Measurements from ENCODE around the gene HINFP.

HINFP gene

DNA sequence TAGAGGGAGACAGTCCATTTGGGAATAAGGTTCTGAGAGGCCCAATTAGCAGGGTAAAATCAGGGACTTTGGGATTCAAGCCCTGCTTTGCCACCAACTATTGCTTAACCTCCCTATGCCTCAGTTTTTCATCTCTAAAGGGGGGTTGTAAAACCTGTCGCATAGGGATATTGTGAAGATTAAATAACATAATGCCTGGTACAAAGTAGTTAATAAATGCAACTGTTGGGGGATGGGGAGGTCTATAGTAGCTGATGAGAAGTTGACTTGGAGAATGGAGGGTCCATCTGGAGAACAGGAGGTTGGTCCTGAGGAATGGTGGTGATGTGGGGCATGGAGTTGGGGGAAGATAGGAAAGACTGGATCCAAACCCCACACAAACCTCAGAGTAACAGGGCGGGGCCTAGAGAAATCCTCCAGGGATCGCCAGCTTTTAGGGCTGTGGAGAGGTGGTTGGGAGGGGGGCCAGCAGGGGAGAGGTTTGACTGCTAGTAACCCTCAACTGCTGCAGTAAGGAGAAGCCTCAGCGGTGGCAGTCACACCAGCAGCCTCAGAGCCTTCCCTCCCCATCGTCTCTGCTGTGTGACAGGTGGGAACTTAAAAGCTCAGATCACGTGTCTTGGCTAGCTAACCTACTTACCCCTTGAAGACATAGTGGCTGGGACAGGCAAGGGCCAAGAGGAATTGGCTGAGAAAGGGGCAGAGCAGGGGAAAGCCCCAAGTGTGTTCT lies 26.4 kb downstream of the HINFP start:
- H3K27ac Mint-ChIP-seq = no peak overlapping the region
- DNase-seq = peak; percentile 27
- CTCF ChIA-PET = interaction anchor here (1.3 to 1.5 kb wide), 3 partner anchors 21 to 58 kb away, joined by 3 to 5 read pairs (median 3); partner anchors contain the start of gene CBL
- no peaks in the 10 kb centered on the region for H3K9me3 Mint-ChIP-seq
- peak overlapping the region; percentile 42 for H3K4me3 Mint-ChIP-seq
- peaks cover 17% of the 10 kb centered on the region for H3K4me1 Mint-ChIP-seq
- no peaks in the 10 kb centered on the region for H3K36me3 Mint-ChIP-seq
- H3K27me3 Mint-ChIP-seq = peaks cover 86% of the 10 kb centered on the region

DNA sequence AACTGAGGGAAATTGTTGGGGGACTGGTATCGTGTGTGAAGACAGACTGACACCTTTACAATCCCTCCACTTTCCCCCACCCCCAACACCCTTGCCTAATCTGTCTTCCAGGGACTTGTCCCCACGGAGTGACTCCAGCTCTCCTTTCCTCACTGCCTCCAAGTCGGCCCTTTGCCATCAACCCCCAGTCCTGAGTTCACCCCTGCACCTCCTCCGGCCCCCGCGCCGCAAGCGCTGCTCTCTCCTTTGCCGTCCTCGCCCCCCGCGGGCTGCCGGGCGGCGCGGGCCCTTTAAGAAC lies 27.3 kb downstream of the HINFP start:
- CTCF ChIA-PET = interaction anchor here (1.1 to 1.5 kb wide), 3 partner anchors 48 to 92 kb away, joined by 3 to 5 read pairs (median 3); partner anchors contain the start of gene CBL
- peaks cover 17% of the 10 kb centered on the region for H3K4me1 Mint-ChIP-seq
- no peaks in the 10 kb centered on the region for H3K36me3 Mint-ChIP-seq
- peak overlapping the region; percentile 71 for H3K4me3 Mint-ChIP-seq
- no peaks in the 10 kb centered on the region for H3K9me3 Mint-ChIP-seq
- no peak for DNase-seq
- H3K27ac Mint-ChIP-seq = no peak overlapping the region
- H3K27me3 Mint-ChIP-seq = peaks cover 85% of the 10 kb centered on the region

DNA sequence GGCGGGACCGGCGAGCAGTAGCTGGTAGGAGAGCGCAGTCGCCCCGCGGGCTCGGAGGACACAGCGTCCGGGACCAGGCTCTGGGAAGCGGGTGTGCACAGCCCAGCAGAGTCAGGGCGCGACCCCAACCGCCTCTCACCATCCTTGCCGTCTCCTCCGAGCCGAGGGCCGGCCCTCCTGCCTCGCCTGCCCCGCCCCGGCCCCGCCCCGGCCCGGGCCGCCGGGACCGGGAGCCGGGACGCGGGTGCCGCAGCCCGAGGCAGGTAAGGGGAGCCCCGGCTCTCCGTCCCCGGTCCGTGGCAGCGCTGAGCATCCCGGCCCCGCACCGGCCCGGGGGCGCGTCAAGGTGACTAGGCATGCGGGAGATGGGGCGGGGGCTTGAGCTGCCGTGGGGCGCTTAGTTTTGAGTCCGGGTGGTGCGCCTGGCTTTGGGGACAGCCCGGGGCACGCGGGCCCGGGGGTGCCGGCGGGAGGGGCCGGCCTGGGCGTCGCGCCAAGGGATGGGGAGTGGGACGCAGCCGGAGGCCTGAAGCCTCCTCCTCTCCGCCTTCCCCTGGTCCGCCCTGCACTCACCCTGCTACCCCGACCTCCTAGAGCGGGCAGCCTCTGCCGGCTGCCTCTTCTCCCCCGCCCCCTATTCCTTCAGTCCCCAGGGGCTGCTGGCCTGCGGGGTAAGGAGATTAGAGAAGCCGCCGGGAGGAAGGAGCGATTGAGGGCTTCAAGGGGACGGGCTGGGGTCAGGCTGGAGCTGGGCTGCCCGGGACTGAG lies 27.8 kb downstream of the HINFP start, which contains the start of gene ABCG4:
Gene ABCG4 (plus strand): TSS at position 35 of the 768 bp plus-strand sequence. CDS start 914 bp downstream, outside the sequence.
- Mint-ChIP-seq H3K9me3 (no peaks in the 10 kb centered on the region), H3K27ac (no peak within 1 kb of the TSS), H3K4me1 (peaks cover 17% of the 10 kb centered on the region), H3K36me3 (no peaks in the 10 kb centered on the region), H3K4me3 (peak within 1 kb of the TSS; percentile 71), H3K27me3 (peaks cover 87% of the 10 kb centered on the region)
- DNase-seq = peak; percentile 57
- CTCF ChIA-PET = interaction anchor here (1.1 to 1.5 kb wide), 3 partner anchors 47 to 92 kb away, joined by 3 to 5 read pairs (median 3); partner anchors contain the start of gene CBL

DNA sequence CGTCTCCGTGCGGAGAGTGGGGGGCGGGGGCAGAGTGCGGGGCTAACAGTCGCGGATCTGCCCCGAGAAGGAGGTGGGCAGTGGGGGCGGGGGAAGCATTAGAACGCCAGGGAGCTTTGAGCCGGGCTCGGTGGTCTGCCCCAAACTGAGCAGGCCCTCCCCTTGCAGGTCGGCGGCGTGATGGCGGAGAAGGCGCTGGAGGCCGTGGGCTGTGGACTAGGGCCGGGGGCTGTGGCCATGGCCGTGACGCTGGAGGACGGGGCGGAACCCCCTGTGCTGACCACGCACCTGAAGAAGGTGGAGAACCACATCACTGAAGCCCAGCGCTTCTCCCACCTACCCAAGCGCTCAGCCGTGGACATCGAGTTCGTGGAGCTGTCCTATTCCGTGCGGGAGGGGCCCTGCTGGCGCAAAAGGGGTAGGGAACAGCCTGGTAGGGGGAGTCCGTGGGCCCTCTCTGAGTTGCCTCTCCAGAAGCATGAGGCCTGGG lies 28.5 kb downstream of the HINFP start:
- Mint-ChIP-seq H3K4me3 (peak overlapping the region; percentile 21), H3K36me3 (no peaks in the 10 kb centered on the region), H3K27me3 (peaks cover 88% of the 10 kb centered on the region), H3K27ac (no peak overlapping the region), H3K9me3 (no peaks in the 10 kb centered on the region), H3K4me1 (peaks cover 17% of the 10 kb centered on the region)
- CTCF ChIA-PET = interaction anchor here (1.3 kb wide), 1 partner anchor 19 kb away, joined by 5 read pairs; no protein-coding TSS in a partner anchor
- DNase-seq = no peak

DNA sequence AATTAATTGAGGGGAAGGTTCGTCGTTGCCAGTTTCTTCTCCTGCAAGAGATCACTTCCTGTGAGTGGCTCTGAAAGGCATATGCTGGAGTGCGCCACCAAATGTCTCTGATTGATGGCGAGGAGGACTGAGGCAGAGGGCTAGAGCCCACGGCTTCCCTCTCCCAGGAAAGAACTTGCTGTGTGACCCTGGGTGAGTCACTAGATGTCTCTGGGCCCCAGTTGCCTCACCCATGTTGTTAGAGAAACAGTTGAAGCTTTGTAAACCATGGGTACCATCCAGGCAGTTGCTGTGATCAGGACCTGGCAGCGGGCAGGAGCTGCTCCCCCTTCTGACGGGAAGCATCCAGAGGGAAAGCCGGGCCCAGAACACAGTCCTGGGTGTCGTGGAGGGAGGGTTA lies 30.7 kb downstream of the HINFP start:
- no peaks in the 10 kb centered on the region for H3K9me3 Mint-ChIP-seq
- no peak overlapping the region for H3K4me3 Mint-ChIP-seq
- no peaks in the 10 kb centered on the region for H3K36me3 Mint-ChIP-seq
- no peak overlapping the region for H3K27ac Mint-ChIP-seq
- no peak for DNase-seq
- CTCF ChIA-PET = interaction anchor here (0.6 to 3.2 kb wide), 5 partner anchors 10 to 529 kb away, joined by 3 to 12 read pairs (median 3); no protein-coding TSS in a partner anchor
- peaks cover 21% of the 10 kb centered on the region for H3K4me1 Mint-ChIP-seq
- peaks cover 95% of the 10 kb centered on the region for H3K27me3 Mint-ChIP-seq

DNA sequence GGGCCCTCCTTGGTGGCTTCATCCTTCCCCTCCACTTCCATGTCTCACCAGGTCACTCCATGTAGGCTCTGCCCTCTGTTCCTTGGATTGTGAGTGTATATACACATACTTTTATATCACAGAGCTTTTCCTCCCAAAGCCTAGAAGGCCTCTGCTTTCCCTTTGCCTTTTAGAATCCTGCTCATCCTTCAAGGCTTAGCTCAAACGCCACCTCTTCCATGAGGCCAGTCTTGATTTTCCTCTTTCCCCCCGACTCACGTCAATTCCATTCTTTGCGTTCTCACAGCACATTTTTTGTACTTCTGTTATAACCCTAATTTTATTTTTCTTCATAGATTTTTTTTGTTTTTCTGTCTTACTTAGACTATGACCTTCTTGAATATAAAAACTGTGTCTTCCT lies 31.2 kb downstream of the HINFP start:
- Mint-ChIP-seq H3K36me3 (no peaks in the 10 kb centered on the region), H3K4me1 (peaks cover 17% of the 10 kb centered on the region), H3K27me3 (peaks cover 91% of the 10 kb centered on the region), H3K9me3 (no peaks in the 10 kb centered on the region), H3K27ac (no peak overlapping the region), H3K4me3 (no peak overlapping the region)
- no peak for DNase-seq
- CTCF ChIA-PET = interaction anchor here (1.2 to 3.2 kb wide), 5 partner anchors 8 to 48 kb away, joined by 3 to 12 read pairs (median 3); no protein-coding TSS in a partner anchor

DNA sequence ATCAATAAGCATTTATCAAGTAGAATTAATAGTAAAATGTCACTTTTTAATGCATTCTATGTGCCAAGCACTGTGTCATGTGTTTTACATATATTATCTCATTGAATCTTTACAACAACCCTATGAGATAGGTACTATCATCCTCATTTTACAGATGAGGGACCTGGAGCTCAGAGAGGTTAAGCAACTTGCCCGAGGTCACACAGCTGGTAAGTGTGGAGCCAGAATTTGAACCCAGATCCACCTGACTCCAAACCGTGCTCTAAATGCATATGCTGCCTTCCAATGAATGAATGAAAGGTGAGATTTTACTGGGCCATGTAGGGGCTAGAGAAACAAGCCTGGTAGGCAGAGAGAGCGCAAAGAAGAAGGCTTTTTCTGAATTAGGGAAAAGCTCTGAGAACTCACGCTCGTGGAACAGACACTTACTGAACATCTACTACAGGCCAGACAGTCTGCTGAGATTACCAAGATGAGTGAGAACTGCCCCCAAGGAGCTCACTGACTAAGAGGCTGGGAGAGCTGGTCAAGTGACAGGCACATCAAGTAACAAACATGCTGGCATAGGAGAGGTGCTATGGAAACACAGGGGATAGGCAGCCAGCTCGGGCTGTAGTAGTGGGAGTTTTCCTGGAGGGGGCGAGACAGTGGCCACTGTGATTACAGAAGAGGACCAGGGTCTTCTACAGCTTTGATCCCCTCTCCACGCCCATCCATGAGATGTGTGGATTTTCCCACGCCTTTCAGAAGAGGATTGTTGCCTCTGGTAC lies 31.9 kb downstream of the HINFP start:
- no peaks in the 10 kb centered on the region for H3K9me3 Mint-ChIP-seq
- CTCF ChIA-PET = interaction anchor here (1.2 to 3.2 kb wide), 4 partner anchors 8 to 48 kb away, joined by 3 to 12 read pairs (median 4); no protein-coding TSS in a partner anchor
- peaks cover 12% of the 10 kb centered on the region for H3K4me1 Mint-ChIP-seq
- H3K27ac Mint-ChIP-seq = no peak overlapping the region
- H3K36me3 Mint-ChIP-seq = no peaks in the 10 kb centered on the region
- H3K27me3 Mint-ChIP-seq = peaks cover 90% of the 10 kb centered on the region
- DNase-seq = no peak
- no peak overlapping the region for H3K4me3 Mint-ChIP-seq

DNA sequence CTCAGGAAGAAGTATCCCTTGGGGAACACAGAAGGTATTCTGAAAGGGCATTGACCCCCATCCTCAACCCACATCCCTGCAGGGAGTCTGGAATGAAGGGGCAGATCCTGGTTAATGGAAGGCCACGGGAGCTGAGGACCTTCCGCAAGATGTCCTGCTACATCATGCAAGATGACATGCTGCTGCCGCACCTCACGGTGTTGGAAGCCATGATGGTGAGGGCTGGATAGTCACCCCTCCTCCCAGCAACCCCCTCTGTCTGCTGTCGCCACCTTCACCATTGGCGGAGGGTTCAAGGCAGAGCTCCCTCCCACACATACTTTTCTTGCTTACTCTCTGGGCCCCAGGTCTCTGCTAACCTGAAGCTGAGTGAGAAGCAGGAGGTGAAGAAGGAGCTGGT lies 32.8 kb downstream of the HINFP start:
- Mint-ChIP-seq H3K9me3 (no peaks in the 10 kb centered on the region), H3K4me1 (peaks cover 6% of the 10 kb centered on the region), H3K27me3 (peaks cover 86% of the 10 kb centered on the region), H3K36me3 (no peaks in the 10 kb centered on the region), H3K27ac (no peak overlapping the region), H3K4me3 (no peak overlapping the region)
- DNase-seq = no peak
- CTCF ChIA-PET = interaction anchor here (0.7 to 3.2 kb wide), 3 partner anchors 12 to 42 kb away, joined by 3 to 12 read pairs (median 4); no protein-coding TSS in a partner anchor

DNA sequence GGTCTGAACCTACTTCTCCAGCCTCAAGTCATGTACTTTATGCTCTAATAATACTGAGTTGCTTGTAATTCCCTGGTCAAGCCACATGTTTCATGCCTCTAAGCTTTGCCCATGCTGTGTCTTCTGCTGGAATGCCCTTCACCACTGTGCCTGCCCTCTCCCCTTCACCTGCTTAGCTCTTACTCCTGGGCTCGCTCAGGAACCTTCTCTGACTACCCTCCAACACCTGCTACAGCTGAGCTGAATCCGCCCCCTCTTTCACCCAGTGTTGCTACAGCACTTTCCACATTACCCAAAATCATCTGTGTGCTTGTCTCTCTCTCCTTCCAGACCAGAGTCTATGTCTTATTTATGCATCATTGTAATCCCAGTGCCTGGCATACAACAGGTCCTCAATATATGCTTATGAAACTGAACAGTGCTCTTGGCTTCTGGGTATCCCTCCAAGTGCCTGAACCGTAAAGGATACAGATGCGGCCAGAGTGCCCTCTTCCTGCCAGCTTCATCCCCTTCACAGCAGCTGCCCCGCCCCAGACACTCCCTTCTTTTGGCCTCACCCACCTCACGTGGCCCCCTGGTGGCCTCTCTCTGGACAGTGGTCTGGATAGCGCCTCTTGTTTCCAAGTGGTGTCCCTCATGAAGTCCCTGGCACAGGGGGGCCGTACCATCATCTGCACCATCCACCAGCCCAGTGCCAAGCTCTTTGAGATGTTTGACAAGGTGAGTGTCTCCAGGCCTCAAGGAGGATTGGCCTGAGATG lies 34.5 kb downstream of the HINFP start:
- no peak for DNase-seq
- no peaks in the 10 kb centered on the region for H3K36me3 Mint-ChIP-seq
- H3K4me1 Mint-ChIP-seq = peaks cover 4% of the 10 kb centered on the region
- H3K27me3 Mint-ChIP-seq = peaks cover 78% of the 10 kb centered on the region
- H3K4me3 Mint-ChIP-seq = no peak overlapping the region
- CTCF ChIA-PET = interaction anchor here (0.6 to 1.6 kb wide), 3 partner anchors 10 to 41 kb away, joined by 3 to 5 read pairs (median 3); no protein-coding TSS in a partner anchor
- H3K9me3 Mint-ChIP-seq = no peaks in the 10 kb centered on the region
- H3K27ac Mint-ChIP-seq = no peak overlapping the region

DNA sequence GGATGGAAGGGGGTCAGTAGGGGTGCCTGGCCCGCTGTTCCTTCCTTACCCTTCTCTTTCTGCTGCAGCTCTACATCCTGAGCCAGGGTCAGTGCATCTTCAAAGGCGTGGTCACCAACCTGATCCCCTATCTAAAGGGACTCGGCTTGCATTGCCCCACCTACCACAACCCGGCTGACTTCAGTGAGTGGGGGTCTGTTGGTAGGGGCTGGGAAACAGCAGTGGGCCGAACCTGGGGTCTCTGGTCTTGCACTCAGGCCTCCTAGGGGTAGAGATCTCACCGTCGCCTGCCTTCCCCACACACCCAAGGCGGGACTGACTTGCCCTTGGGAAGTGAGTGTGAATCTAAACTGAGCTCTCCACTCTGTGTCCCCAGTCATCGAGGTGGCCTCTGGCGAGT lies 35.1 kb downstream of the HINFP start:
- no peak overlapping the region for H3K4me3 Mint-ChIP-seq
- no peaks in the 10 kb centered on the region for H3K36me3 Mint-ChIP-seq
- H3K4me1 Mint-ChIP-seq = peaks cover 4% of the 10 kb centered on the region
- H3K9me3 Mint-ChIP-seq = no peaks in the 10 kb centered on the region
- no peak for DNase-seq
- CTCF ChIA-PET = interaction anchor here (0.6 to 1.6 kb wide), 2 partner anchors 11 to 39 kb away, joined by 3 to 5 read pairs; no protein-coding TSS in a partner anchor
- no peak overlapping the region for H3K27ac Mint-ChIP-seq
- H3K27me3 Mint-ChIP-seq = peaks cover 72% of the 10 kb centered on the region

DNA sequence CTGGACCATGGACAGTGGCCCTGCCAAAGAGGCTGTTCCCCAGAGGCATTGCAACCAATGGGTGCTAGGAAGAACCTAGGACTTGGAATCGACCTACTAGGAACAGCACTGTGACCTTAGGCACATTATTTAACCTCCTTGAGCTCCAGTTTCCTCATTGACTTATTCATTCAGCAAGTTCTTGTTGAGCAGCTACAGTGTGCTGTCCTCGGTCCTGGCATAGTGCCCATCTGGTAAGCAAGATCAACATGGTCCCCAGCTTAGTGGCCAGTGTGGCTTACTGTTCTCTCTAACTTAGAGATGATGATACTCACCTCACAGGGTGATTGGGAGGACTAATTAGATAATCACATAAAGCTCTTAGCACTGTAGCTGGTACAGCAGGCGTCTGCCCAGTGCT lies 35.7 kb downstream of the HINFP start:
- Mint-ChIP-seq H3K27ac (no peak overlapping the region), H3K4me1 (peaks cover 4% of the 10 kb centered on the region), H3K27me3 (peaks cover 72% of the 10 kb centered on the region), H3K36me3 (no peaks in the 10 kb centered on the region), H3K9me3 (no peaks in the 10 kb centered on the region), H3K4me3 (no peak overlapping the region)
- DNase-seq = no peak
- CTCF ChIA-PET = interaction anchor here (1.6 kb wide), 1 partner anchor 12 kb away, joined by 5 read pairs; no protein-coding TSS in a partner anchor

DNA sequence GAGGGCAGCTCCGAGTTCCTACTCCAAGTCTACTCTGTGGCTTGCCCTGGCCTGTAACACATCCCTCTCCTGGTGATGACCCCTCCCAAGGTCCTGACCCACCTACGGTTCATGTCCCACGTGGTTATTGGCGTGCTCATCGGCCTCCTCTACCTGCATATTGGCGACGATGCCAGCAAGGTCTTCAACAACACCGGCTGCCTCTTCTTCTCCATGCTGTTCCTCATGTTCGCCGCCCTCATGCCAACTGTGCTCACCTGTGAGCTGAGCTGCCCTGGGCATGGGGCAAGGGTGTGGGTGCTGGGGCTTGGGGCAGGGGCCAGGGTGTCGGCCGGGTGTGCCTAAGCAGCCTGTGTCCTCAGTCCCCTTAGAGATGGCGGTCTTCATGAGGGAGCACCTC lies 37.1 kb downstream of the HINFP start:
- peaks cover 4% of the 10 kb centered on the region for H3K4me1 Mint-ChIP-seq
- no peak overlapping the region for H3K27ac Mint-ChIP-seq
- H3K27me3 Mint-ChIP-seq = peaks cover 70% of the 10 kb centered on the region
- DNase-seq = no peak
- no peaks in the 10 kb centered on the region for H3K9me3 Mint-ChIP-seq
- CTCF ChIA-PET = no interaction called here
- H3K36me3 Mint-ChIP-seq = no peaks in the 10 kb centered on the region
- no peak overlapping the region for H3K4me3 Mint-ChIP-seq

DNA sequence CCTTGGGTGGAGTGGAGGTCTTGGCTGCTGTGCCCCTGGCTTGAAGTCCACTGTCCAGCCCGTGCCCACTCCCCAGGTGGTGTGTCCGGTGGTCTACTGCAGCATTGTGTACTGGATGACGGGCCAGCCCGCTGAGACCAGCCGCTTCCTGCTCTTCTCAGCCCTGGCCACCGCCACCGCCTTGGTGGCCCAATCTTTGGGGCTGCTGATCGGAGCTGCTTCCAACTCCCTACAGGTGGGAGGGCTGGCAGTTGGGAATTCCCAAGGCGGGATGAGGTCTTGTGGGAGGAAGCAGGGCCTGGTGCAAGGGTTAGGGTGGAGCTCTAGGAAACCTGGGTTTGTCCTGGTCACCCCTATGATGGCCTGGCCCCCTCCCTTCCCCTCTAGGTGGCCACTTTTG lies 38.8 kb downstream of the HINFP start:
- CTCF ChIA-PET = interaction anchor here (0.8 to 1.4 kb wide), 3 partner anchors 9 to 53 kb away, joined by 3 to 5 read pairs (median 3); partner anchors contain the start of gene C2CD2L
- Mint-ChIP-seq H3K4me3 (no peak overlapping the region), H3K27me3 (peaks cover 55% of the 10 kb centered on the region), H3K27ac (no peak overlapping the region), H3K9me3 (no peaks in the 10 kb centered on the region), H3K4me1 (peaks cover 4% of the 10 kb centered on the region), H3K36me3 (no peaks in the 10 kb centered on the region)
- DNase-seq = no peak

All from activated naive CD4-positive, alpha-beta T cell treated with anti-CD3 and anti-CD28 coated beads, Interleukin-2, amount 10 ng/mL, durations not matched to agents 7 days and 5 days (primary cell).